ENCODE data around the gene NTHL1.

- TF ChIP-seq EP300 (IDR thresholded peaks at IDR 0.05): peak in 1 of 4 donors; percentile 67
- TF ChIP-seq, protein P1, sequence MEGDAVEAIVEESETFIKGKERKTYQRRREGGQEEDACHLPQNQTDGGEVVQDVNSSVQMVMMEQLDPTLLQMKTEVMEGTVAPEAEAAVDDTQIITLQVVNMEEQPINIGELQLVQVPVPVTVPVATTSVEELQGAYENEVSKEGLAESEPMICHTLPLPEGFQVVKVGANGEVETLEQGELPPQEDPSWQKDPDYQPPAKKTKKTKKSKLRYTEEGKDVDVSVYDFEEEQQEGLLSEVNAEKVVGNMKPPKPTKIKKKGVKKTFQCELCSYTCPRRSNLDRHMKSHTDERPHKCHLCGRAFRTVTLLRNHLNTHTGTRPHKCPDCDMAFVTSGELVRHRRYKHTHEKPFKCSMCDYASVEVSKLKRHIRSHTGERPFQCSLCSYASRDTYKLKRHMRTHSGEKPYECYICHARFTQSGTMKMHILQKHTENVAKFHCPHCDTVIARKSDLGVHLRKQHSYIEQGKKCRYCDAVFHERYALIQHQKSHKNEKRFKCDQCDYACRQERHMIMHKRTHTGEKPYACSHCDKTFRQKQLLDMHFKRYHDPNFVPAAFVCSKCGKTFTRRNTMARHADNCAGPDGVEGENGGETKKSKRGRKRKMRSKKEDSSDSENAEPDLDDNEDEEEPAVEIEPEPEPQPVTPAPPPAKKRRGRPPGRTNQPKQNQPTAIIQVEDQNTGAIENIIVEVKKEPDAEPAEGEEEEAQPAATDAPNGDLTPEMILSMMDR (IDR thresholded peaks at IDR 0.05): peak in 1 of 6 experiments; percentile 28
- TF ChIP-seq POLR2A (IDR thresholded peaks at IDR 0.05): peak in 2 of 4 donors; percentile 40 to 79
These were observed 5.3 kb downstream of the NTHL1 start for GRCh38 chr16:2042171-2042985.
